ENCODE measurements around the gene TM4SF20. TPM values are rescaled to one million over a fixed set of nuclear protein-coding genes. Genes with fewer than 3 reads are reported as not detected.

TM4SF20 gene
- polyA plus RNA-seq, 1 of the 3 experiments (the other 2 are of a cell fraction) = 0.03 TPM

GRCh38 chr2:227313310-227313709 is 65.8 kb downstream of the TM4SF20 start:
- no peaks in the 10 kb centered on the region for H3K36me3 ChIP-seq (replicated peaks in 1 of 2; ENCODE audit: control insufficient read depth in 1 of 2, insufficient read depth in 2 of 2, low read length in 1 of 2)
- H3F3A ChIP-seq (replicated peaks; ENCODE audit: insufficient read depth) = no peaks in the 10 kb centered on the region
- H3K9me2 ChIP-seq = no peaks in the 10 kb centered on the region
- no peak overlapping the region for H3K9ac ChIP-seq
- CTCF ChIA-PET = interaction anchor here (0.7 kb wide), 1 partner anchor 748 kb away, joined by 3 read pairs; no protein-coding TSS in a partner anchor
- H3K27me3 ChIP-seq (ENCODE audit: insufficient read depth) = no peaks in the 10 kb centered on the region
- 60% methylated on average over 1 of the region's 1 CpG for WGBS (ENCODE audit: low lambda C conversion rate)
- H3K9me3 ChIP-seq = no peaks in the 10 kb centered on the region
- TF ChIP-seq USF1 (IDR thresholded peaks at IDR 0.05; ENCODE audit: borderline replicate concordance, low read depth) = no peak
- H3K4me2 ChIP-seq = no peak overlapping the region
- H3K79me2 ChIP-seq (ENCODE audit: insufficient read depth) = no peaks in the 10 kb centered on the region
- no peaks in the 10 kb centered on the region for H4K20me1 ChIP-seq (ENCODE audit: insufficient read depth)
- H3K4me1 ChIP-seq (ENCODE audit: control insufficient read depth in 1 of 2, insufficient read depth in 2 of 2, low read depth in 1 of 2, low read length in 1 of 2) = no peaks in the 10 kb centered on the region
- DNase-seq = no peak
- H3K27ac ChIP-seq (ENCODE audit: low read depth in 2 of 2, low read length in 1 of 2) = no peak overlapping the region
- H3K4me3 ChIP-seq (ENCODE audit: low read depth in 2 of 2, low read length in 1 of 2) = no peak overlapping the region
- POLR2A ChIA-PET = no interaction called here
- H2AFZ ChIP-seq (ENCODE audit: low read depth) = no peak overlapping the region

- H3K4me1 ChIP-seq (ENCODE audit: control insufficient read depth in 1 of 2, insufficient read depth in 2 of 2, low read depth in 1 of 2, low read length in 1 of 2) = no peaks in the 10 kb centered on the region
- no peak overlapping the region for H3K4me3 ChIP-seq (ENCODE audit: low read depth in 2 of 2, low read length in 1 of 2)
- H3K9ac ChIP-seq = no peak overlapping the region
- H2AFZ ChIP-seq (ENCODE audit: low read depth) = no peak overlapping the region
- 47% methylated on average over 2 of the region's 2 CpGs for WGBS (ENCODE audit: low lambda C conversion rate)
- TF ChIP-seq ZBTB33 (IDR thresholded peaks at IDR 0.05; ENCODE audit: borderline replicate concordance, low read depth) (no peak), ELF1 (IDR thresholded peaks at IDR 0.05) (no peak), POLR2AphosphoS5 (IDR thresholded peaks at IDR 0.05; ENCODE audit: low read depth, low read length) (no peak), TCF12 (IDR thresholded peaks at IDR 0.05) (no peak), SIN3A (IDR thresholded peaks at IDR 0.05; ENCODE audit: borderline replicate concordance, low read depth, low read length) (no peak), EZH2phosphoT487 (IDR thresholded peaks at IDR 0.05; ENCODE audit: borderline replicate concordance, low read depth) (no peak)
- H4K20me1 ChIP-seq (ENCODE audit: insufficient read depth) = no peaks in the 10 kb centered on the region
- CTCF ChIA-PET = no interaction called here
- no peaks in the 10 kb centered on the region for H3K36me3 ChIP-seq (replicated peaks in 1 of 2; ENCODE audit: control insufficient read depth in 1 of 2, insufficient read depth in 2 of 2, low read length in 1 of 2)
- H3K4me2 ChIP-seq = no peak overlapping the region
- no peaks in the 10 kb centered on the region for H3K79me2 ChIP-seq (ENCODE audit: insufficient read depth)
- H3K9me2 ChIP-seq = no peaks in the 10 kb centered on the region
- DNase-seq = no peak
- H3K27ac ChIP-seq (ENCODE audit: low read depth in 2 of 2, low read length in 1 of 2) = no peak overlapping the region
- no peaks in the 10 kb centered on the region for H3K27me3 ChIP-seq (ENCODE audit: insufficient read depth)
- POLR2A ChIA-PET = no interaction called here
- H3F3A ChIP-seq (replicated peaks; ENCODE audit: insufficient read depth) = no peaks in the 10 kb centered on the region
- no peaks in the 10 kb centered on the region for H3K9me3 ChIP-seq
Observed at GRCh38 chr2:227312579-227312978, 66.5 kb downstream of the TM4SF20 start.

Other genes starting within 250 kb of the TM4SF20 start
- not detected in 2 replicates for gene COL4A4, start 215.1 kb downstream of the TM4SF20 start, polyA plus RNA-seq (2012; rRNA removed)
- gene COL4A3, start 214.7 kb downstream of the TM4SF20 start, polyA plus RNA-seq (2012; rRNA removed) = not detected in 2 replicates
- gene MFF, start 54.1 kb downstream of the TM4SF20 start, polyA plus RNA-seq (2012; rRNA removed) = 51.0 and 51.5 TPM in 2 replicates
- gene SCYGR1, start 8.6 kb upstream of the TM4SF20 start, polyA plus RNA-seq (2012; rRNA removed) = not detected in 2 replicates
- gene AGFG1, start 92.8 kb upstream of the TM4SF20 start, polyA plus RNA-seq (2012; rRNA removed) = 42.3 and 62.7 TPM in 2 replicates
- gene SCYGR2, start 219.6 kb upstream of the TM4SF20 start, polyA plus RNA-seq (2012; rRNA removed) = not detected in 2 replicates
- gene SCYGR3, start 235.5 kb upstream of the TM4SF20 start, polyA plus RNA-seq (2012; rRNA removed) = not detected in 2 replicates
- gene SCYGR4, start 238.2 kb upstream of the TM4SF20 start, polyA plus RNA-seq (2012; rRNA removed) = not detected in 2 replicates